HG03571 (cell line): Measurements from ENCODE around the gene CCDC148.
A peak's percentile ranks its signal among the peaks of the same experiment; 100 is the strongest.

Experiments
- ATAC-seq: cut with Tn5 transposase; IDR thresholded peaks from one replicate; pipeline ENCODE4 v1.9.1; 2021; ENCODE audit not compliant: unreplicated experiment

CCDC148 gene

DNA sequence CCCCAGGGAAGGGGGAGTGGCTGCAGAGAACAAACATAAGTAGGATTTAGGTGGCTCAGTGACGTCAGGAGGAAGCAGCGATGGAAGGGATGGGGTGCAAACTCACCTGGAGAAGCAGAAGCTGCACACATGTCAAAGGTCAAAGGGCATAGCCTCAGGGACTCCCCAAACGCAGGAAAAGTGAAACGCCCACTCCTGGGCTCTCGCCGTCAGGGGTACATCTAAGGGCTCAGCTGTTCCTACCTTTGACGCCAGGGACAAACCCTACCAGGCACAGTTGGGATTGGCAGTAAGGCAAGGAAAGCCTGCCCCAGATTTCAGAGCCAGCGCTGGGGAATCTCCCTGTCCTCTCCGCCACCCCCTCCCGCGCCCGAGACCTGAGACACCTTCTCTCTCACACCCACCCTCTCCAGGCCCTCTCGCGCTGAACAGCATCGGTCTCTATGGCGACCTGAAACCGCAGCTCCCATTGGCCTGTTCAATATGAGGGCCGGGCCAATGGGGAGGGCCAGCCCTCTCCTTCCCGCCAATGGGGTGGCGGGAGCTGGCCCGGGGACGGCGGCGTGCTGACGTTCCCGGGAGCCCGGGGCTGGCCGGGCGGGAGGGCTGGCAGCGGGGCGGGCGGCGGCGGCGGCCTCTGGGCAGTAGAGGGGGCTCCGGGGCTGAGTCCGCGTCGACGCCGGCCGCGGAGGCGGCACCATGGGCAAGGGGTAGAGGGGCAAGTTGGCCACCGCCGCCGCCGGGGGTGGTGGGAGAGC is at the start of gene CCDC148, which contains the start of gene PKP4:
CCDC148 (minus strand) TSS at position 445 of the 758 bp plus-strand sequence; CDS start at position 131, 314 bp downstream.
PKP4 (plus strand) TSS at position 644 of the 758 bp plus-strand sequence. CDS start 76,233 bp downstream, outside the sequence.
- peak; percentile 95 for ATAC-seq

DNA sequence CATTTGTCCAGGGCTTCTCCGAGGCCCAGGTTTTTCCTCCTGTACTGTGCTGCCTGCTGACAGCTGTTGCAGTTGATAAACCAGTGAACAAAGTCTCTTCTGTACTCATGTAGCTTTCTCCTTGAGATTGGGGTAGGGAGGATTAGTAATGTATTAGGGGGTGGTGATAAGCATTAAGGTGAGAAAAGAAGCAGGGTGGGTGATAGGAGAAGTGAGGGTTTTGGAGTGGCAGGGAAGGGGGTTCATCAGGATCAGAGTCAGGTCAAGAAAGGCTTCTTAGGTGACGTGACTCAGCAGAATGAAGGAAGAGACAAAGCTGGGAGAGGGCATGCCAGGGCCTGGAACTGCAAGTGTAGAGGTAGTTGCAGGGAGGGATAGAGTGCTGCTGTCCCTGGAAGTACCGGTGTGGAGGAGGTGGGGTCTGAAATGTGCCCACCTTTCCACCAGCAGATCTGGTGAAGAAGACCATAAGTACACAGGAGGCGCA is 48.9 kb upstream of the CCDC148 start:
- no peak for ATAC-seq

DNA sequence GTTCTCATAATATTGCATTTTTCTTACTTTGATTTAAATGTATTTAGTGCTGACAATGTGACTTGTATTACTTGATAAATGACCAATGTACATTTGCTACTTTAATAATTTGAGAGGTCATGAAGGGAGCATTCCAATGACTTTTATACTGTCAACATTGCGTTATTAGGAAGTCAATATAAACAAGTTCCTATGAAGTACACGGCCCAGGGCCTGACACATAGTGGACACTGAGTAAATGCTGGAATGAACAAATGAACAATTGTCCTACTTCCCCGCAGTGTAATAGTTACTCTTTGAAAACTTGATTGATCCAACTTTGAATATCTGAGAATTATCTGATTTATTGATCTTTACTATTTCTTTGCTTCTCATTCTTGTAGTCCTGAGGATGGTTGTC is 47.5 kb upstream of the CCDC148 start:
- no peak for ATAC-seq

DNA sequence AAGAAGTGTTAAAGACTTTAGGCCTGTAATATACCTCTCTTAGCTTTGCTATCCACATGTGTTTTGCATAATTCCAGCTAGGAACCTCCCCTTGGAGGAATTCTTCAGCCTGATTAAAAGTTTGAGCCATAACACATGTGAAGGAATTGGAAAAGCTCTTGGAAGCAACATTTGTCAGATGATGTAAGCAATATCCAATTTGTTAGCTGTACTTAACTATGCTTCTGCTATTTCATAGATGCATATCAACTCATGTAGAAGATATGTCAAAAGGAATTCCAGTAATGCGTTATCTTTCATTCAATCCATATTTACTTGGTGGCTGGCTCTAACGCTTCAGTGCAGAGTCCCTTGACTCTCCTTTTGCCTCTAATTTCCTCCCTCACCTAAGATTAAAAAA is 46.4 kb upstream of the CCDC148 start:
- ATAC-seq, result no peak

DNA sequence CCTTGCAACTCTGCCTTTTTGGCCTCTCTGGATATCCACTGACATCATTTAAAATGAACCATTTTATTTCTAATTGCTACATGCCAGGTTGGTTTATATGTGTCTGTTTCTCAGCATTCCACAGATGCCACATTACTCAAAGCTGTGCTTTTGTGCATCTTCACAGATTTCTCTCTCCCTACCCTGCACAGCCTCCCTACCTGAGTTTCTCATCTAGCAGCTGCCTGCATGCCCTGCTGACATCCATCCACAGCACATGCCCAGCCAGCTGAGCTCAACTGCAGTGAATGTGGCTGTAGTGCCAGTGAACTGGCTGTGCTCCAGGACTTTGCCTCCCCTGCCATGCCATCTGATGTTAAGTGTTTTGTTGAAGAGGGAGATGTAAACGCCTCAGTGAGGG is 44.7 kb upstream of the CCDC148 start:
- no peak for ATAC-seq

DNA sequence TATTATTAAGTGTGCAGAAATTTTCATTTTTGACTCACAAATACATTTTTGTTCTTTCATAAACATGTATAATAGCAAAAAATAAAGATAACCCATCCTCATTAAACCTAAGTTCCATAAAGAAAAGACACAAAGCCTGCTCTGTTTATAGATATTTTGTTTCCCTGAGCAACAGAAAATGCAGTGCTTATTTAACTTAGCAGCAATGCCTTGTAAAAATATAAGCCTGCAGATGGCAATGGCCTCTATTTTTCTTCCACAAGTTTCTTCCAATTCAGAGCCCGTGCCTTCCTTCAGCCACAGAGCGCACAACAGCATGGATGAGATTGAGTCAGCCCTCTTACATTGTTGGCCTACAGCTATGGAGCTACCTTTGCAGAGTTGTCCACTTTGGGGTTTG is 43.8 kb upstream of the CCDC148 start:
- ATAC-seq, result no peak

DNA sequence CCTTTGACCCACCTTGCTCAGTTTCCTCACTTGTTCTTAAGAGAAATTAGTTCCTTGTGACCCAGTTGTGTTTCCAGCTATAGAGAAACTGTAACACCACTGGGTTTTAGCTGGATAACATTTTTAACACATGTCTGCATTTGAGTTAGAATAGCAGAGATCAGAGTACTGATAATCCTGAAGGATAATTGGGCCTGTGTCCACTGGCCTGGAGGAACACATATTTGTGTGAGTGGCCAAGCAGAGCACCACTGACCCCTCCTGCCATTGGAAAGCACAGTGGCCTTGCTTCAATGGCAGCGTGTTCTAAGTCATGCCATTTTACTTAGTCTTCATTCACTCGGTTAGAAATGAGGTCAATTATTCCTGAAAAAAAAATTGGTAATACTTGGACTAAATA is 42.8 kb upstream of the CCDC148 start:
- no peak for ATAC-seq

DNA sequence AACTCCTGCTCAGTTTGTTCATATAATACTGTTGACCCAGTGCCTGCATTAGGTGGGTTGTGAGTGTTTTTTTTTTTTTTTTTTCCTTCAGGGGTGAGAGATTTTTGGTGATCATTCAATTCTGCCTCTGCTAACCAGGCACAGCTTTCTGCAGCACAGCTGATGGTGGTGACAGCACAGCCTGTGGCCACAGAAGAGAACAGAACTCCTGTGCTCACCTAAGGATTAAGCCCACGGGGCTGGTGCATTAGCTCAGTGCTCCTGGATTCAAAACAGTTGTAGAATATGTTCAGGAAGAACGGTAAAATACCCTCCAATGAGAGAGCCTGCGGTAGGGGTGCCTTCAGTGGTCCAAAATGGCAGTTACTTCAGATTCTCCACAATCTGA is 42.2 kb upstream of the CCDC148 start:
- no peak for ATAC-seq

DNA sequence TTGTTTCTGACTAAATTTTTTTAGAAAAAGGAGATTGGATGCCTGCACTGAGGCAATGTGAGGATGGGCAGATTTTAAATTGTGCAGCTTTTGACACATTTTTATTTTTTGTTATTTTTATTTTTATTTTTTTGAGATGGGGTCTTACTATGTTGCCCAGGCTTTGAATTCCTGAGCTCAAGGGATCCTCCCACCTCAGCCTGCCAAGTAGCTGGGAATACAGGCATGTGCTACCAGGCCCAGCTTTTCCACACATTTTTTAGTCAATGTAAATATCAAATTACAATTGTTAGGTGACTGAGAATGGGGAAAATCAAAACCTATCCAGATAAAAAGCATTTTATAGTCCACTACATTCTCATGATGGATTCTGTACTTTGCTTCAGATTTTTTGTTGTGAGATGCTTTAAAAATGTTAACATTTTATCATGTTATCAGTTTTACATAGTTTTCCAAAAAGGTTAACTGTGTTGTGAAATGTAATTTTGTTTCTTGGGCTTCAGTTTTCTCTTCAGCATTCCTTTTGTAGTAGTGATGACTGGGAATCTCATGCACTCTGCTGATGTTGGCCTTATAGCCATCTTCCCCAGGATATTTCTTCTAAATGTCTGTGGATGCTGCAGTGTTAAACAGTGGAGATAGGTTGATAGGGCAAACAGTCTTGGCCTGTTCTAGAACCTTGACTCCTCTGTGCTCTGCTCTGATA is 41.6 kb upstream of the CCDC148 start:
- no peak for ATAC-seq

DNA sequence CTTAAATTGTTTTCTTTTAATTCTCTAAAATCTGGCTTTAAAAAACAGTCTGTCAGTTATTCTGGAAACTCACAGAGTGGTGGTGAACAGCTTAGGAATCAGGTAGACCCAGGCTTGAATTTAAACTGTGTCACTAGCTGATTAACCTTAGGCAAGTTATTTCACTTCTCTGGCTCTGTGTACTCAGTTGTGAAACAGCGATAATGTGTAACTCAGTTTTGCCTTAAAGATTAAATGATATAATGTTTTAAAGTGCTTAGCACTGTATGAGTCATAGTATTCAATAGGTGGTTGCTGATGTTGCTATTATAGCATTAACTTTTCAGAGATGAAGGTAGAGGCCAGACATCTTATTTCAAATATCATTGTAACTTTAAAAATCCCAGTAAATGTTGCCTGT is 40.9 kb upstream of the CCDC148 start:
- no peak for ATAC-seq

DNA sequence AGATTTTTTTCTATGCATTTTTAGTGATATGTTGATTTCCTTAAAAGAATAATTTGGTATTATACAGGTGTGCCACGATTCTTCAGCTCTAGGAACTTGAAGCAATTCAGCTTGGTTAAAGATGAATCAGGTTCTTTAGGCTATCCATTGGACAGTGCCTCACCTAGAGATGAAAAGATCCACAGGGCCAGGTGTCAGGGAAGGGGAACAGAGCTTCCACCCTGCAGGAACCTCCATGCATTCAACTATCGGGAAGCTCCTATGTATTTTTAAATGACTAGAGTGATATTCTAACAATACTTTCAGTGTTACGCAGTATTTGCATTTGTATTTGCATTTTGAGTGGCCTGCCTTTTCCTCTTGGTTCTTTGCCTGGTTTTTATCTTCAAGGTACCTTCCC is 40.4 kb upstream of the CCDC148 start:
- no peak for ATAC-seq

DNA sequence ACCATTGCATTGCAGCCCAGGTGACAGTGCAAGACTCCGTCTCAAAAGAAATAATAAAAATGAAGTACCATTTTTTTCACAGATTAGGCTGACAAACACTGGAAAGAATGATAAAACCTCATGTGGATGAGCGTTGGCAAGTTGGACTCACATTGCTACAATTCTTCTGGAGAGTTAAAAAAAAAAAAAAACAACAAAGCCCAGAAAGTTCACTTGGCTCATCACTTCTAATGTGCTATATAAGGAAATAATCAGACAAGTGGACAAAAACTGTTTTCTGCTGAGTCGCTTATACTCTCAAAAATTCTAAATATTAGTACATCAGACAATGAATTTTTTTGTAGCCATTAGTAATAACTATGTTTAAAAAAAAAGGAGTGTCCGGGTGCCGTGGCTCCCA is 38.6 kb upstream of the CCDC148 start:
- no peak for ATAC-seq

DNA sequence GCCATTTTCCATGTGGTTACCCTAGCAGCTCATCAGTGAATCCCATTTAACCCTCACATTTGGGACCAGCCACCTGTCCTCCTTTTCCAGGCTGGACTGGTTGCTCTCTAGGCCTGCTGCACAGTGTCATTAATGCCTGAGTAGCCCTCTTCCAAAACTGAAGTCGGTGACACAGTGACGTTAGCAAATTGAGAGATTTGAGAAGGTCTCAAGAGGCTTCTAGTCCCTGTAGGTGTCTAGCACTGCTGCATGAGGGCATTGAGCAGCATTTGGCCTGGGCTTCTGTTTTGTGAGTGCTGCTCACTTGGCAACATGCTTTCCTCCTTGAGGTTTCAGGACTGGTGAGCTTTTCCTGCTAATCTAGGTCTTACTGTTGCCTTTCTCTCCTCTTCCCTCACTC is 36.9 kb upstream of the CCDC148 start:
- no peak for ATAC-seq

DNA sequence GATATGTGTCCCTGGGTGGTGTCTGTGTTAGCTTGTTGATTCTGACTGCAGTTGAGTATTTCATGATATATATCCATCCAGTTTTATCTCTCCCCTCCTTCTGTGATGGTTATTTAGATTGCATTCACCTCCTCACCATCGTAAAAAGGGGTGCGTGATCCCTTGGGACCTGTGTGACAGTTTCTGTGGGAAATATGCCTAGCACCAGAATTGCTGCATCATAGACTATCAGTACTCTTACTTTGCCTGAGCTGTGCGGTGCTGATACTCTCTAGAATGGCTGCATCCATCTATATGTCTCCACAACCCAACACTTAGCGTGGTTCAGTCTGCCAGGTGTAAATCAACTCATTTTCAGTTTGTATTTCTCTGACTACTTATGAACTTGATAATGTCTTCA is 34.5 kb upstream of the CCDC148 start:
- ATAC-seq, result no peak

DNA sequence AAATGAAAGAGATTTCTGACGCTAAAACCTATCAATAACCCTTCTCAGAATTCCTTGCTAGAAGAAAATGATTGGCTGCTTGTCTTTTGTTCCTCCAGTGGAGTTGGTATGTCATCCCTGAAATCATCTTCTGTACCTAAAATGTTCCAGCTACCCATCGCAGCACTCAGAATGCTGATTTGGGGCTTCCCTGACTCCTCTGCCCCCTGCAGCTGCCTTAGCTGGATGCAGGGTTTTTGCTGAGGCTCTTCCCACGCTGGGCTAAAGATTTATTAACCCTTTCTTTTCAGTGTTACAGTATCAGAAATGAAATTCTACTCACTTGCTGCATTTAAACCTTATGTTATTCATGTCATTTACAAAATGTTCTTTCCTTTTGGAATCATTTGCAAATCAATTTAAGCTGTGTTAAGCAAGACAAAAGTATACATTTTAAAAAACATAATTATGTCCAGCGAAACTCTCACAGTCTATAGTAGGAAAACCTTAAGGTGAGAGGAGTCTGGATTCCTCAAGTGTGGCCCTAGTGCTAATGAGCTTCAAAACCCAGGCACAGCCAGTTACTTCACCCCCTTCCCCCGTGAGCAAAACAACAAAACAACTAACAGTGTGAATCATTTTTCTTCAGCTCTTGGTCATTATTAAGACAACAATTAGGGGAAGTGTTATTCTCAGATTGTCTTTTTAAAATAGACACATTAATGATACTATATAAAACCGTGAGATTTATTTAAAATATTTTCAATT is 33.0 kb upstream of the CCDC148 start:
- no peak for ATAC-seq

DNA sequence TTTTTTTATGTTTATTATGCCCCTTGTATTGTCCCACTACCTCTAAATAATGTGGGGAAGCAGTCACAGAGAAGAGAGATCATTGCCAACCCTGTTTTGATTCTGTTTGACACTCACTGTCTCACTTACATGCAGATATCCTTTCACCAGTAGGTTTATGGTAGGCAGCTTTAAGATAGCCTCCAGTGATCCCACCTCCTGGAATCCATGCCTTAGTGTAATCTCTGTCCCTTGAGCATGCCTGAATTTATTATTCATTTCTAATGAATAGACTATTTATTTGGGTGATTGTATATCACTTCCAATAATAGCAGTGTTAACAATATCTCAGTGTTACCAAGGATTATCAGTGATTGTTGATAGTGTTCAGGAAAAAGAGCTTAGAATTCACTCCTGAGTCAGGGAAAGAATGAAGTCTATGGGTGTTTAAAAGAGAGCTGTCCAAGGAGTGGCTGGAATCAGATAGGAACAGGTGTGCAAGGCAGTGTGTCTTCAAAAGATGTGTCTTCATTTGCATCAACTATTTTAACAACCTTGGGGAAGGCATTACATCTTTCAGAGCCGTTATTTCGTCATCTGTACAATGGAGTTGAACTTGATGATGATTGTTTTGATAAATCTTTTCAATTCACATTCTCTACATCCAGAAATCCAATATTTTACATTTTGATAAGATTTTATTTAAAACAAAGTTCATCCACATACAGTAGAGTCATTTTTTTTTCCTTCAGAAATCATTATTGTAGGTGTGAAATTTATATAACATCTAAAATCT is 32.1 kb upstream of the CCDC148 start:
- no peak for ATAC-seq

DNA sequence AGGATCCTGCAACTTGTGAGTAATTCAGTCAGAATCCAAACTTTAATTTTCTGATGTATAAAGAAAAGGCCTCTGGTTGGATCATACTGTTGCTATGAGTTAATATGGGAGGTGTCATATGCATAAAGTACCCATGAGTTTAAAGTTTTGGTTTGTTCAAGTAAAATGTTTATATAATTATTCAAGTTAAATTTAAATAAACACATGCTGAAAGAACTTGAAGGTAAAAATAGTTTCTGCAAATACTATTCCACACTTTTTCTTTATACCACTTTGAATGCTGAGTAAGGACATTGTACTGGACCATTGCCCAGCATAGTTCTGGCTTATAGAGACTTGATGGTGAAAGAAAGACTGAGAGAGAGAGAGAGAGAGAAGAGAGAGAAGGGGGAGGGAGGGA is 30.9 kb upstream of the CCDC148 start:
- ATAC-seq, result no peak

DNA sequence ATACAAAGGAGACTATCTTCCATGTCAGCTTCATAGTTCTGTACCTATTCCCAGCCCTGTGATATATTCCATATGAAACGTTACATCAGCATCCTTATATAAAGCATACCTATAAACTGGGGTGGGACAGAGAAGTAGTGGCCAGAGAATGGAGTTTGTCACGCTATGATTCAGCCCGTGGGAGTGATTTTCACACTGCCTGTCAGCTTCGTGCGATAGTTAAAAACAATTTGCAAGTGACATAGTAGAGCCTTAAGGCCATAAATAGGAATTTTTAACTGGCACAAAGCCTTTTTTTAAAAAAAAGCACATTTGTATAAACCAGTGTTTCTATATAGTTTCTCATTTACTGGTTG is 30.4 kb upstream of the CCDC148 start:
- no peak for ATAC-seq

DNA sequence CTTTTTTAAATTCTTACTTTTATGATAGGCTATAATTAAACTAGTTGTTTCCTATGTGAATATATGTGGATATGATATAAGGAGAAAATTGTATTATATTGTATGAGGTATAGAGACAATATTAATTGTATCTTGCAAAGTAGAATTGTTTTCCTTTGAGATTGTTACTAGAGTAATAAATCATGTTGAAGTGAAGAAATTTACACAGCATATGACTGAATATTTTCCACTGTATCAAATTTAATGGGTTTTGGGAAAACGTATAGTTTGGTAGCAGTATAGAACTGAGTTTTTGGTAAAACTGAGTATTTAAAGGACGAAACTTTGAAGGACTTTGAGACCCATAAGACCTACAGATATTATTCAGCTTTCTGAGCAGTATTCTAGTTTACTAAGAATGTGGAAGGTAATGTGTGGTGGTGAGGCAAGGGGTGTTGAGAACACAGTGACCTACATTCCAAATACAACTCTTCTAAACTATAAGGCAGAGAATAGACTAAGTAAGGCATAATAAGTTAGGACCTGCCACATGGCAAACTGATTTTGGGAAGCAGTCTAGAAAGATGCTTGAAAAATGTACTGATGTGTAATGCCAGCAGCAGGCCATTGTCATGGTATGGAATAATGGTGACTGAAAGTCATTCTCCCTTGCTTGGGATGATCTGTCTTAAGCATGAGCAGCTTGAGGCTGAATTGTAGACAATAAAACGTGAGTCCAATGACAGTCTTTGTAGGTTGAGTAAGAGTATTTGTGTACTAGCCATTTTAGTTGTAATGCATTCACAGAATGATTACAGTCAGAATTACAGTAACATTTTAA is 29.8 kb upstream of the CCDC148 start:
- ATAC-seq, result no peak

DNA sequence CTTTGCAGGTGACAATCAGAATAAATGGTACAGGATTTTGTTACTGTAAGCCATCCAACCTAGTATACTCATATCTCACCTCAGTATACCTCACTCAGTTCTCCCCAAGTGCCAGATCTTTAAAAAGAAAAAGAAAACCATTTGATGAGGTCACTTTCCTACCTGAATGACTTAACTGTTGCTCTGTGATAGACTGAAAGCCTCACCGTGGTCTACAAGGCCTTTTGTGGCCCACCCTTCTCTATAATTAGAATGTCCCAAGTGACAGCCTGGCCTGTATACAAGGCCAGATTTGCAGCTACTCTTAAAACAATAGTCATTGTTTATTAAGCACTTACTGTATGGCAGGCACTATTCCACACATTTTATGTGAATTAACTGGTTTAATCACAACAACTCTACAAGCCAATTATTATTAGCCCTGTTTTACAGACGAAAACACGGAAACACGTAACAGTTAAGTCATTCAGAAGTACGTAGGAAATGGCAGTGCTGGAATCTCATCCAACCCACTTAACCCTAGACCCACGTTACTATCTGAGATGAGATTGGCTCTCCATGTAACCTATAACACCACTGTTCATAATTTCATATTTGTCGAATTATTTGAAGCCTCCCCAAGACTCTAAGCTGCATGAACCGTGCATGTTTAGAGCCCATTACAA is 28.5 kb upstream of the CCDC148 start:
- ATAC-seq, result no peak
